DMS153 treated with DMSO at 0.1 percent for 48 hours (cell line): ENCODE data around the gene TMC2.
"Not testable (repeated sequence)": the region's sequence is repeated elsewhere in the genome, so short reads cannot be mapped to it uniquely, and the experiment has no call there.

Experiments used
- DNase-seq: peaks from one replicate; lab custom pipeline; 2025; ENCODE audit not compliant: unreplicated experiment; lab: John Stamatoyannopoulos, UW

Gene TMC2

DNA sequence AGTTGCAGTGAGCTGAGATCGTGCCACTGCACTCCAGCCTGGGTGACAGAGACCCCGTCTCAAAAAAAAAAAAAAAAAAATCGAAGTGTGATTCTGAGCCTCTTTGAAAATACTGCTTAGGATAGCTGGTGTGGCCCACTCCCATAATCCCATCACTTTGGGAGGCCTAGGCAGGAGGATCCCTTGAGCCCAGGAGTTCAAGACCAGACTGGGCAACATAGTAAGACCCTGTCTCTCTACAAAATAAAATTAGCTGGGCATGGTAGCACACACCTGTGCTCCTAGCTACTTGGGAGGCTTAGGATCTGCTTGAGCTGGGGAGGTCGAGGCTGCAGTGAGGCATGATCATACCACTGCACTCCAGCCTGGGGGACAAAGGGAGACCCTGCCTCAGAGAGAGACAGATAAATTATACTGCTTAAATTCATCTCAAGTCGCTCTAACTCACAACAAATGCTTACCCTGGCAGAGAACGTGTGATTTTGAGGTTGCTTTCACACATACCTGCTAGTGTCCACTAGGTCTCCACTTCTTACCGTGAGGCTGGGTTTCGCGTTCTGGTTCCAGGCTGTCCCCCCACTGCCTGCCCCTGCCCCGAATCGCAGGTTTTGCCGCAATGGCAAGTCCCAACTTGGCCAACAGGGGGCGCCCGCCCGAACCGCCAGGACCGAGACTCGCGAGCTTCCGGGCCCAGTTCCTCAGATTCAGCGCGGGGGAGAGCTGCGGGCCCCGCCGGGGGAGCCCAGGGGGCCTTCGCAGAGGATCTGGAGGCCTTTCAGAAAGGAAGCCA lies 12.3 kb upstream of the TMC2 start:
- peak; percentile 57 for DNase-seq

DNA sequence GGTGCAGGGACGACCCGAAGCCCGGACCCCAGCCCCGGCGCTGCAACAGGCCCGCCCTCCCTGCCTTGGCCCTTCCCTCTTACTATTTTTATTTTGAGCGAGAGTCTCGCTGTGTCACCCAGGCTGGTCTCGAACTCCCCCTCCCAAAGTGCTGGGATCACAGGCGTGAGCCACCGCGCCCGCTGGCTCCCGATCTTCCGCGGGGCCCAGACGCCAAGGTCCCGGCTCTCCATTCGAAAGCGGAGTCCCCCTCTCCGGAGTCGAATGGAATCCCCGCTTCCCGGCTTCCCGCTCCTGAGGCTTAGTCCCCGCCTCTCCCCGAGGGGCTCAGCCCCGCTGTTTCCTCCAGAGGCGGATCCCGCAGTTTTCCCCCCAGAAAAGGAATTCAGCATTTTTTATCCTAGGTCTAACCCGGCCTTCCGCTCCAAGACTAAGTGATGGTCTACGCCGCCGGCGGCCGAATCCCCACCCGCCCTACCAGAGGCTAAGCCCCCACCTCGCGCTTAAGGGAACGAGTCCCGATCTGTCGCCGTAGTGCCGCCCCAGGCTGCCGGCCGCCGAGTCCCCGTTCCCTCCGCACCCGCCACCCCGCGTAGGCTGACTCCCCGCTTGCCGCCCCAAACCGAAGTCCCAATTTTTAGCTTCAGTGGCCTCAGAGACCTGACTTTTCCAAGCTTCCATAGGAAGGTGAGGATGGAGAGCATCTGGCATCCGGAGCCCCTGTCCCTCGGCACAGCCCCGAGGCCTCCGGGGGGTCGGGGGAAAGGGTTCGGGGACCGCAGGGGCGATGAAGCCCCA lies 11.5 kb upstream of the TMC2 start:
- DNase-seq: peak; percentile 57

DNA sequence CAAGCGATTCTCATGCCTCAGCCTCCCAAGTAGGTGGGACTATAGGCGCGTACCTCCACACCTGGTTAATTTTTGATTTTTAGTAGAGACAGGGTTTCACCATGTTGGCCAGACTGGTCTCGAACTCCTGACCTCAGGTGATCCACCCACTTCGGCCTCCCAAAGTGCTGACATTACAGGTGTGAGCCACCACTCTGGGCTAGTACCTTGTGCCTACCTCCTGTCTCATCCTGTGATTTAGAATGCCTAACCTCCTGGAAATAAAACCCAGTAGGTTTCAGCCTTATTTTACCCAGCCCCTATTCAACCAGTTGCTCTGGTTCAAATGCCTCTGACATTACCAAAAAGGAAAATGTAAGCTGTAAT lies 10.2 kb upstream of the TMC2 start:
- not testable (repeated sequence) for DNase-seq

DNA sequence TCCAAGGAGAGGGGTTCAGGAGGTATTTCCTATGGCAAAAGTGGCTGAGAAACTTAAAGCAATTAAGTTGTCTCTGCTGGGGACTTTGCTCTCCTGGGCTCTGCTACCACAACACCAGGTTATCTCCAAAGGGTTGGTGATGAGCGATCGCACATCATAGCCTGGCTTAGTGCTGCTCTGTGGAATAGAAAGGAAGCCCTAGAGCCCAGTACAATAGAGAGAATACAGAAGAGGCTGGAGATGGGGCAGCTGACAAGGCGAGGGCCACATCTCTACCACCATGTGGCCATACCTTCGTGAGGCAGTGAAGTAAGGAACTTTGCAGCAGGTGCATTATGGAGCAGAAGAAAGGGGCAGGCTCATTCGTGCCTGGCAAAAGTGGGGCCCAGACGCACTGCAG lies 8.6 kb upstream of the TMC2 start:
- DNase-seq: no peak

DNA sequence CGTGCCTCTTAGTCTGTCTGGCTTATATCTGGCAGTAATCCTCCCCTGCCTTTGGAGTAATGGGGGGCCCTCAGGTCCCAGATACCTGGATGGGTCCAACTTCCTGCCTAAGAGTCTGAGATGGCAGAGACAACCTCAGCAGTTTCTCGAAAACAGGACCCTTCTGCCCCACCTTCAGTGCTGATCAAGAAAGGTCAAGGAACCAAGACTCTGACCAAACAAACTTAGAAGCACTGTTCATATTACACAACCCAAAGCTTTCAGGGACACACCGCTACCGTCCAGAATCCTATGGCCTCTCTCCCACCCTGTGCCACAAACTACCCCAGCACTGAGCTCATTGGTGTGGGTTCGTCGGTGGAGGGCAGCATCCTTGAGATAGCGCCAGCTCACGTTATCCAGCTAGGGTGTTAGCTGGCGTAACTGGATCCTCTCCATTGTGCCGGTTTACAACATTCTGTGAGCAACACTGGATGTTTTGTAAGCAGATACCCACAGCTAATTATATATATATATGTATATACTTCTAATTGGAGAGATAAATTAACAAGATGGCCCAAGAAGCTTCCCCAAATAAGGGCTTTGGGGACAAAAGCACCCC lies 7.6 kb upstream of the TMC2 start:
- no peak for DNase-seq

DNA sequence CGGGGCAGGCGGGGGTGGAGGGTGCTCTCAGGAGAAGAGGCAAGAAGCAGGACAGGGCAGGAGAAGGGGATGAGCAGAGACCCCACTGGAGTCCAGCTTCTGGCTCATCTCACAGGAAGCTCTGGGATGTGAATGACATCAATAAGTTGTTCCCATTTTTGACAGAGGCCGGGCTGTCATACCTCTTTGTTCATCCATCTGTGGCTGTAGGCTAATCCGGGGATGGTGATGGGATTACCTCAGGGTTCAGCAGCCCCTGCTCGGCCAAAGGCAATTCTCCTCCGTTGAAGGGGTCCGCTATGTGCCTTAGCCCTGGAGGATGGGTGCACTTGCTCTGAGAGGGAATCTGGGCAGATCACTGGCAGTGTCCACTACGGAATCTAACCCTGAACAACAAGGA lies 3.3 kb upstream of the TMC2 start:
- no peak for DNase-seq

DNA sequence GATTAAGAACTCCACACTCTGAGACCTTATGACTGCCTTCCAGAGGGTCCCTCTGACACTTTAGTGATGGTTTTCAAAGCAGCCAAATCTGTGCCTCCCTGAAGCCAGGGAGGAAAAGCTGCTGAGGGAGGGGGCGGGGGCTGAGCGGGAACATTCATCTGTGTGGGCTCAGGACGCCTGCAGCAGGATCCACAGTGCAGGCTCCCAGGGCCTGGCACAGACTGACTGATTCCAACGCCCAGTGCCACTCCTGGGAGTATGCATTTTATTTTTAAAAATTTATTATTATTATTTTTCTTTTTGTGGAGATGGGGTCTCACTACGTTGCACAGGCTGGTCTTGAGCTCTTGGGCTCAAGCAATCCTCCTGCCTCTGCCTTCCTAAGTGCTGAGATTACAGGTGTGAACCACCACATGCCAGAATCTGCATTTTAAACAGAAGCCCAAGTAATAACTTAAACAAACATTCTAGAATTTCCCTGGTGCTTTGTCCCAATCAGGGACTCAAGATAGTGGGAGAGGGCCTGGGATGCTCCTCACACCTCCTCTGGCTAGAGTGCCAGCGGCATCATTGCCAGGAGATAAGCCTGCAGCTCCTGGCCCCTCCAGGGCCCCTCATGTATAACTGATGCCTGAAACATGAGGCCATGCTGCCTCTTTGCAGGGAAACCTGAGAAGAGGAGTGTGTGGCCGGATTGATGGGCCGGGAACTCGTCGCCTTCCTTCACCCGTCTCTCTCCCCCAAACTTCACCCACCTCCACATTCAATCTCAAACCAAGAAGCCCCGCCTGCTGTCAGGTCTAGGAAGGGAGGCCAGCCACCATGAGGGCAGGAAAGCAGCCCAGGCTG lies 438 bp upstream of the TMC2 start:
- no peak for DNase-seq

DNA sequence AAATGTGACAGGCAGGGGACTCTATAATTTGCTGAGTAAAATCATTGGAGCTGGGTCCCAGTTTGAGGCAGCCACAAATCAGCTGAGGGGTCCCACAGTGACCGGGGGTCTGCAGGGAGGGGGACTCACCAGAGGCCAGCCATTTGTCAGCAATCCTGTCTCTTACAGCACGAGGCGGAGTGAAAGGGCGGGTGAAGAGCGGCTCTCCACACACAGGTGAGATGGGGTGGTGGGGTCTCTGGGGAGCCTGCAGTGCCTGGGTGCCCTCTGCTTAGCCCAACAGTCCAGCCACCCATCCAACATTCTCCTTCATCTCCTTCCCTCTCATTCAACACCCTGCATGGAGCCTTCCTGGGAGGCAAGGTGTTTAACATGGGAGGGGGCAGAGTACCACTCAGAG lies 728 bp downstream of the TMC2 start:
- no peak for DNase-seq

DNA sequence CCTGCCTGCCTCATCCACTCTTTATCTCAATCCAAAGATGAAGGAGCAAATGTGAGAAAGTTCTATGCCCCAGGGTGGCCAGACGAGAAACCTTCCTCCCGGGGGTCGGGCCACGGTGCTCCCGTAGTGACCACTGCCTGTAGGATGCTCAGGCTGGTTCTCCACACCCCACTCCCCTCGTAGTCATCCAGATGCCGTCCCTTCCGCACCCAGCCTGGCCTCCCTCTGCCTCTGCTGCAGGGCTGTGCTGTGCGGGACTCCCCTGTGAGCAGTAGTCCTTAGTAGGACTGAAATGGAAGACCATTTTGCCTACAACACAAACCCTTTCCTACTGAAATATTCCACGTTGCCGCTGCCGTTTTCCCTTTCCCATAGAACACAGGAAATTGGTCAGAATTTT lies 2.0 kb downstream of the TMC2 start:
- DNase-seq: no peak

DNA sequence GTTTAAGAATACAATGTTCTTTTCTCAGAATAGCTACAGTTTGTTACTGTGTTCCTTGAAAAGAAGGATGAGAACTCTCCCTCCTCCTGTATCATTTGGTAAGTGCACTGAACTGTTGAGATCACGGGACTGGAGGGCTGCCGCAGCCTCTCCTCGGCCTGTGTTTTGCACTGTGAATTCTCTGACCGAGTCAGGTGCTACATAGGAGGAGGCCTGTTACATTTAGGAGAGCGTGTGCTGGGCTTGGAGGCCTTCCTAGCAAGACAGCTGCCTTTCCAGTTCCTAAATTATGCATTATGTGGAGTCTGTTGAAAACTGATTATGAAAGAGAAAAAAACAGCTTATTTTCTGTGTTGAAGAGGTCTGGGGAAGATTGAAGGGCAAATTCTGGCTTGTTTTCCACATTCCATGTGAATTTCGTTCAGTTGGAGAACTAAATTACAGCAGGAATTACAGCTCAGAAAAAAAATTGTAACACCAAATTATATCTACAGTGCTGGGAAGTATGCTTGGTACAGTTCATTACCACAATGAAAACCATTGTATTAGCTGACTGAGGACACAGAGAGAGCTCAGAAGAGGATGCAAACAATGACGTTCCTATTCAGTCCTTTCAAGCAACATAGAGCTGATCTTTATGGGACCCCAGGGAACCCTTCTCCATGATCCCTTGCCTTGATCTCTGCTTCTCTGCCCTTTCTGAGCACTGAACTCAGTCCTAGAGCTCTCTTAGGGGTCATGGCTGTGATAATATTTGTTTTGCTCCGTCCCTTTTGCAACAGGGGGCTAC lies 2.8 kb downstream of the TMC2 start:
- DNase-seq: no peak

DNA sequence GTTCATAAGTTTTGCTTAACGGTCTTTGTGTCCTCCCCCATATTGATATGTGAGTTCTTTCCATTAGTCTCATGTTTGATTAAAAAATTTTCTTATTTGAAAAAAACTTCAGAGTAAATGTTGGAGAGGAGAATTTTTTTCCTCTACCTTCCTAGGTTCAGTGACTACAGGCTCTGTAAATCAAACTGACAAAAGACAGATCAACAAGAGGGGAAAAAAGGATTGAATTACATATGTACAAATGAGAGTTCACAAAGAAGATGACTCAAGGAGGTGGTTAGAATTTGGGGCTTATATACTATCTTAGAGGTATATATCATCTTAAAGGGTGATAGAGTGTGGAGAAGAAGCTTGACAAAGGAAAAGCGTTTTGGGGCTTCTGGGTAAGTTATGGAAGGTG lies 5.6 kb downstream of the TMC2 start:
- DNase-seq: no peak

DNA sequence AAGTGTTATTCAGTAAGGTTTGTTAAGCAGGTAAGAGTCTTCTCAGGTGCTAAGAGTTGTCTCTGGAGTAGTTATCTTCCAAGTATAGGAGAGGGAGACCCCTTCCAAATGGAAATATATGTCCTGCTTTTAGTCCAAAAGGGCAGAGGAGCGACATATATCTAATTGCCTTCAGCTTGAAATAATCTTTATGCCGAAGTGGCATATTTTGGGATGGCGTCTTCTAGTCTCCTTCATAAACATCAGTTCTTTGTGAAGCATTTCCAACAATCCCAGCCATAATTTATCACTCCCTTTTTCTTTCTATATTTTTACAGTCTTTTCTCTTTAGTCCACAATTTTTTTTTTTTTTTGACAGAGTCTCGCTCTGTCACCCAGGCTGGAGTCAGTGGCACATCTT lies 6.0 kb downstream of the TMC2 start:
- no peak for DNase-seq

DNA sequence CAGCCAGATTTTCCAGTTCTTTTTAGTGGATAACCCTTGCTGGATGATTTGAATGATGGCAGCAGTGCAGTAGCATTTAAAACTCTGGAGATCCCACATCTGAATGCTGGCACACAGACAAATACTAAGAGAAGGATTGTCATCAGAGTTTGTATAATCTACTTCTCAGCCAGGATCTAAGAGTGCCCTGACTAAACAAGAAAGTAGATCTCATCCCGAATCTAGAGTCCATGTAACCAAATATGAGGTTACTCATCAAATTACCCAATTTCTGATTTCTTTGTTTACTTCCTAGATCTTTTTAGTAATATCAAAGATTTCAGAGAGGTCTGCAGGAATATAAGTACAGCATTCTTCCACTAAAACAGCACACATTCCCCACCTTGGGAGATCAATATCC lies 7.8 kb downstream of the TMC2 start:
- DNase-seq: no peak

DNA sequence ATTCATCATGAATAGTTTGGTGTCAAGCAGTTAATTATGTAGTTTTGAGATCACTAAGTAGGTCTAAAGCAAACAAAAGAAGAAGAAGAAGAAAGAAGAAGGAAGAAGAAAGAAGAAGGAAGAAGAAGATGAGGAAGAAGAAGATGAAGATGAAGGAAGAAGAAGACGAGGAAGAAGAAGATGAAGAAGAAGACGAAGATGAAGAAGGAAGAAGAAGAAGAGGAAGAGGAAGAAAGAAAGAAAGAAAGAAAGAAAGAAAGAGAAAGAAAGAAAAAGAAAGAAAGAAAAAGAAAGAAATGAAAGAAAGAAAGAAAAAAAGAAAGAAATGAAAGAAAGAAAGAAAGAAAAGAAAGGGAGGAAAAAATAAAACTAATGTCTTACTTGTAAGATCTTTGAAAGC lies 9.2 kb downstream of the TMC2 start:
- DNase-seq: no peak

DNA sequence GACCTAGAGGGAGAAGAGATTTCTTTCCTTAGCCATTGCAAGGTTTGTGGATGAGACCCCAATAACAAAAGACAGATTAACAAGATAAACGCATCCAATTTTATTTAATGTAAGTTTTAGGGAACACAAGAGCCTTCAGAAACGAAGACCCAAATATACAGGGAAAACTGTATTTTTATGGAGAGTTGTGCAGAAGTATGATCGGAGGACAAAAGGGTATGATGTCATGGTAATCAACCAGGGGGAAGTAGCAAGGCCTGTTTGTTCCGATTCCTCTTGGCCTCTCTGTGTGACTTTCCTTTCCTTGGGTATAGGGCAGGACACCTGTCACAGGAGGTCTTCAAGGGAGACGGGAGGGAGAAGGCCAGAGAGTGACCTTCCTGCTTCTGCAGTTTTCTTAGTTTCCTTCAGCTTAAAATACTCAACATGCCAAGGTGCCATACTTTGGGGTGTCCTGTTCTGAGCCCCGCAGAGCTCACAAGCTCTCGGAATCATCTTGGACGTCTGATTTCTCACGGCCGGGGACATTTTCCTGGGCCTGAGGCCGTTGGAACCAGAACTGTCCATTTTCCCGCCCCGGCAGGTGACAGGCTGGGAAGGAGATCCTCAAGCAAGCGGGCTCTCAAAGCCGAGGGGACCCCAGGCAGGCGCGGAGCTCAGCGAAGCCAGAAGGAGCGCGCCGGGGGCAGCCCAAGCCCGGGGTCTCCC lies 21.7 kb downstream of the TMC2 start:
- DNase-seq: no peak

DNA sequence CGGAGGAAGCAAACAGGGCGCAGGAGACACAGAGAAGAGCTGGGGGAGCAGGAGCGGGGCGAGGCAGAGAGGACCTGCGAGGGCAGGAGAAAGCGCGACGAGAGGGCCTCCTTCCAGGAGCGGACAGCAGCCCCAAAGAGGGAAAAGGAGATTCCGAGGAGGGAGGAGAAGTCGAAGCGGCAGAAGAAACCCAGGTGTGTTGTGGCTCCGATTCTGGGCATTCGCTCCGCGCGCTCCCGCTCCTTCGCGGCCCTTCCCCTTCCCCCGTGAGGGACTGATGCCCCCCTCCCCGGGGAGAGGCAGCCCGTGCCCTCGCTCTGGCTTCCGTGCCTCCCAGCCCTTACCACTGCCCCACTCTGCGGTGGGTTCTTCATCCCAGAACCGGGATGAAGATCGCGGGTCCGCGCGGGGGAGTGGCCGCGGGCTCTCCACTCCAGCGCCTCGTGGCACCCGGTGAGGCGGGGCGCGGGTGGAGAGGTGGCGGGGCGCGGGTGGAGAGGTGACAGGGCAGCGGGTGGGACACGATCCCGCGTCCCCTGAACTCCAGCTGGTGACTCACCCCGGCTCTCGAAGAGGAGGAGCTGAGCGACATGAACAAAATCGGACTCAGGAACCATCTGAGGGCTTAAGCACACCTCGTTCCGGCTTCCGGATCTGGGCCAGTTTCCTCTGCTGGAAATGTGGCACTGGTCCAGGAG lies 22.4 kb downstream of the TMC2 start:
- no peak for DNase-seq

DNA sequence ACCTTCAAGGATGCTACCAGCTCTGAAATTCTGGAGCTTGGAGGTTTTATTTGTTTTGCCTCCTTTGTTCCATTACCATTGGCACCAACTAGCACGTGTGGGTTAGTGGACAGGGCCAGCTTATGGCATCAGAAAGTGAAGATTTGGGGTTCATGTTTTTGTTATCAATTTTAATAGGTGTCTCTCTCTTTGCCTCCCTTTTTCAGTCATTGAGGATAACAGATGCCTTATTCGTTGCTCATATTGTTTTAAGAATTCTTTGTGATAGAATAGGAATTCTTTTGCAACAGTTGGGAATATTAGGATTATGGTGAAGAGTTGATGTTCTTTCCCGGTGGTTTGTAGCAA lies 22.9 kb downstream of the TMC2 start:
- no peak for DNase-seq

DNA sequence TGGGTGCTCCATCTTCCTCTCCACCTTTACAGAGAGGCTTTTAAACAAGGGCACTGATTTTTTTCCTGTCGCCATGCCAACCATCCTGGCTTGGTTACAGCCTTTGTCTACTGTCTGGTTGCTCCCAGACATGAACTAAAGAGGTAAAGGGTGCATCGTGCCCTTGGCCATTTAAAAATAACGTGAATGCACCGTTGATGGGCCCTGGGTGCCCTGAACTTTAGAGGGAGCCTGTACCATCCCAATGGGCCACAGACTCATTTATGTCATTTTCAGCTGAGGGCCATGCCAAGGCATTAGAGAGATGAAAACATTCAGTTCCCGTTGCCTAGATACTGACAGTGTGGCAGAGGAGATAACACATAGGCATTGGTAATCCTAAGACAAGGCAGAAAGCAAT lies 23.3 kb downstream of the TMC2 start:
- DNase-seq: no peak

DNA sequence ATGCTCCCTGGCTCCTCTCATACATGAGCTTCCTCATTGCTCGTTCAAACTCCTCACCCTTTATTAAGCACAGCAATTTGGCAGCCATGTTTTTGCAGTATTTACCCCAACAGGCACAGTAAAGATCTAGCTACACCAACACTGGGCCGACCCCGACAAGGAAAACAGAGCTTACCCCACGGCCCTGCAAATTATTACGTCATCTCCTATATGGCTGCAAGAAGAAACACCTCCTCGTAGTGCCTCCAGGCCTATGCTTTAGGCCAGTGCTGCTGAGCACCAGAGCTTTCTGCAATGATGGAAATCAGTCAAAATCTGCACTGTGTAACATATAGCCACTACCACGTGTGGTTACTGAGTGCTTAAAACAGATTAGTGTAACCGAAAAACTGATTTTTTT lies 26.7 kb downstream of the TMC2 start:
- DNase-seq: no peak
